ENCODE measurements around the gene CCN5. TPM values are rescaled to one million over a fixed set of nuclear protein-coding genes. Genes with fewer than 3 reads are reported as not detected.
A peak's percentile ranks its signal among the peaks of the same experiment; 100 is the strongest.

The CCN5 gene
- total and polyA plus RNA-seq, 7 donors: 1.0 to 48.7 (median 15.0) TPM

- intact Hi-C loops (cut with DNase I): no loop called here
- Histone ChIP-seq H3K4me3 (no peak overlapping the region), H3K27me3 (peaks cover 8 to 40% (median 17%) of the 10 kb centered on the region in 3 donors), H3K9me3 (no peaks in the 10 kb centered on the region), H3K36me3 (no peaks in the 10 kb centered on the region), H3K4me1 (peaks cover 0 to 16% (median 11%) of the 10 kb centered on the region in 4 donors), H3K27ac (peak overlapping the region in 1 of 4 donors; percentile 38)
- no peak for DNase-seq
- TF ChIP-seq CTCF (IDR thresholded peaks at IDR 0.05): no peak
- no peak for TF ChIP-seq EP300 (IDR thresholded peaks at IDR 0.05)
- TF ChIP-seq POLR2AphosphoS5 (IDR thresholded peaks at IDR 0.05): no peak
- TF ChIP-seq POLR2A (IDR thresholded peaks at IDR 0.05): no peak
- 87 to 90% methylated on average over 14 of the region's 14 CpGs for WGBS, 2 donors
Observed at GRCh38 chr20:44742304-44743079, 27.3 kb downstream of the CCN5 start.

DNA sequence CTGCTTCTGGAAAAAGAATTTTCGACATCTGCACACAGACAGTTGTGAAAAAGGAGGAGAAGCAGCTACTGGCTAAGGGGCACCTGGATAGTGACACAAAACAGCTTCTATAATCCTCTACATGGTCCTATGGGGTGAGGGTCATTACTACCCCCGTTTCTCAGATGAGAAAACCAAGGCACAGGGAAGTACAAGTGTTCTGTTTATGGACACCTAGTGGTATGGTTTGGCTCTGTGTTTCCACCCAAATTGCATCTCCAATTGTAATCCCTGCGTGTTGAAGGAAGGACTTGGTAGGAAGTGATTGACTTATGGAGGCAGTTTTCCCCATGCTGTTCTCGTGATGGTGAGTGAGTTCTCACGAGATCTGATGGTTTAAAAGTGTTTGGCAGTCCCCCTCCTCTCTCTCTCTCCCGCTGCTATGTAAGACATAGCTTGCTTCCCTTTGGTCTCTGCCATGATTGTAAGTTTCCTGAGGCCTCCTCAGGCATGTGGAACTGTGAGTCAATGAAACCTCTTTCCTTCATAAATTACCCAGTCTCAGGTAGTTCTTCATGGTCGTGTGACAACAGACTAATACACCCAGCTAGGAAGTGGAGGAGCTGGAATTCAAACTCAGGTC lies 28.0 kb downstream of the CCN5 start:
- no peaks in the 10 kb centered on the region for H3K36me3 ChIP-seq
- no peak for DNase-seq
- TF ChIP-seq POLR2AphosphoS5 (IDR thresholded peaks at IDR 0.05) (no peak), EP300 (IDR thresholded peaks at IDR 0.05) (no peak), CTCF (IDR thresholded peaks at IDR 0.05) (no peak), POLR2A (IDR thresholded peaks at IDR 0.05) (no peak)
- peaks cover 0 to 16% (median 11%) of the 10 kb centered on the region in 4 donors for H3K4me1 ChIP-seq
- peaks cover 8 to 40% (median 17%) of the 10 kb centered on the region in 3 donors for H3K27me3 ChIP-seq
- no peaks in the 10 kb centered on the region for H3K9me3 ChIP-seq
- 70 to 75% methylated on average over 7 of the region's 7 CpGs for WGBS, 2 donors
- peak overlapping the region in 1 of 4 donors; percentile 38 for H3K27ac ChIP-seq
- H3K4me3 ChIP-seq: no peak overlapping the region
- intact Hi-C loops (cut with DNase I): no loop called here

- no peak overlapping the region for H3K4me3 ChIP-seq
- no peaks in the 10 kb centered on the region for H3K9me3 ChIP-seq
- no peak overlapping the region for H3K27ac ChIP-seq
- intact Hi-C loops (cut with DNase I): no loop called here
- peaks cover 0 to 14% (median 11%) of the 10 kb centered on the region in 4 donors for H3K4me1 ChIP-seq
- no peaks in the 10 kb centered on the region for H3K36me3 ChIP-seq
- TF ChIP-seq POLR2A (IDR thresholded peaks at IDR 0.05): no peak
- no peak for TF ChIP-seq CTCF (IDR thresholded peaks at IDR 0.05)
- TF ChIP-seq EP300 (IDR thresholded peaks at IDR 0.05): no peak
- 91 to 93% methylated on average over 12 of the region's 12 CpGs for WGBS, 2 donors
- H3K27me3 ChIP-seq: peaks cover 8 to 42% (median 17%) of the 10 kb centered on the region in 3 donors
- no peak for DNase-seq
Observed at GRCh38 chr20:44743916-44744655, 28.9 kb downstream of the CCN5 start.

DNA sequence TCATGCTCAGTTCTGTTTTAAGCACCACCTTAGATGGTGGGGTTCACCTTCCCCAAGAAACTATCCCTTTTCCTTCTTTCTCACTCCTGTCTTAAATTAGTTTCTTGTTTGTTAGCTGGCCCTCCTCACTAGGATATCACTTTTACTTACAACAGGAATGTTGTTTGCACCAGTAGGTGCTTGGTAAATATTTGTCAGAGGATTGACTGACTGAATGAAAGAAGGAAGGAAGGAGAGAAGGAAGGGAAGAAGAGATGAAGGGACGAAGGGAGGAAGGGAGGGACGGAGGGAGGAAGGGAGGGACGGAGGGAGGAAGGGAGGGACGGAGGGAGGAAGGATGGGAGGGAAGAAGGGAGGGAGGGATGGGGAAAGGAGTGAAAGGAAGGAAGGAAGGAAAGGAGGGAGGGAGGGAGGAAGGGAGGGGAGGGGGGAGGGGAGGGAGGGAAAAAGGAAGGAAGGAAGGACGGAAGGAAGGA lies 30.0 kb downstream of the CCN5 start:
- intact Hi-C loops (cut with DNase I): no loop called here
- peak overlapping the region; percentile 28 to 57 (median 50) for H3K4me3 ChIP-seq
- H3K27me3 ChIP-seq: peaks cover 11 to 53% (median 24%) of the 10 kb centered on the region in 3 donors
- H3K9me3 ChIP-seq: no peaks in the 10 kb centered on the region
- H3K27ac ChIP-seq: peak overlapping the region in 3 of 4 donors; percentile 1 to 72 (median 30)
- TF ChIP-seq CTCF (IDR thresholded peaks at IDR 0.05): no peak
- no peak for TF ChIP-seq POLR2AphosphoS5 (IDR thresholded peaks at IDR 0.05)
- DNase-seq: no peak
- H3K36me3 ChIP-seq: no peaks in the 10 kb centered on the region
- 27 to 48% methylated on average over 5 of the region's 5 CpGs for WGBS, 2 donors
- peaks cover 0 to 13% (median 11%) of the 10 kb centered on the region in 4 donors for H3K4me1 ChIP-seq
